Stimulated activated CD8-positive, alpha-beta memory T cell treated with anti-CD3 and anti-CD28 coated beads, Interleukin-7, amount 100 ng/mL, for 48 hours (primary cell): ENCODE results near the gene MAGEC3.
"Not testable (repeated sequence)": the region's sequence is repeated elsewhere in the genome, so short reads cannot be mapped to it uniquely, and the experiment has no call there.

Source experiments
- DNase-seq, 2 donors: peaks; one replicate each; pipeline ENCODE4 v3.0.0-alpha.2; 2020; ENCODE audit warnings: low read depth in 1 of 2; ENCODE audit errors: extremely low read depth in 1 of 2

MAGEC3 gene, protein sequence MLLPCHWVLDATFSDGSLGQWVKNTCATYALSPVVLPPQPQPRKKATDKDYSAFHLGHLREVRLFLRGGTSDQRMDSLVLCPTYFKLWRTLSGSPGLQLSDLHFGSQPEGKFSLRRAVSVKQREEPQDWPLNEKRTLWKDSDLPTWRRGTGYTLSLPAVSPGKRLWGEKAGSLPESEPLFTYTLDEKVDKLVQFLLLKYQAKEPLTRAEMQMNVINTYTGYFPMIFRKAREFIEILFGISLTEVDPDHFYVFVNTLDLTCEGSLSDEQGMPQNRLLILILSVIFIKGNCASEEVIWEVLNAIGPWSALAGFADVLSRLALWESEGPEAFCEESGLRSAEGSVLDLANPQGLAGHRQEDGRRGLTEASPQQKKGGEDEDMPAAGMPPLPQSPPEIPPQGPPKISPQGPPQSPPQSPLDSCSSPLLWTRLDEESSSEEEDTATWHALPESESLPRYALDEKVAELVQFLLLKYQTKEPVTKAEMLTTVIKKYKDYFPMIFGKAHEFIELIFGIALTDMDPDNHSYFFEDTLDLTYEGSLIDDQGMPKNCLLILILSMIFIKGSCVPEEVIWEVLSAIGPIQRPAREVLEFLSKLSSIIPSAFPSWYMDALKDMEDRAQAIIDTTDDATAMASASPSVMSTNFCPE

GRCh38 chrX:141838016-141838415, at the start of gene MAGEC3:
MAGEC3 (plus strand) TSS chrX:141838316; CDS start chrX:141838316, 0 bp downstream.
- DNase-seq = no peak

GRCh38 chrX:141791856-141792255, 46.3 kb upstream of the MAGEC3 start:
- no peak for DNase-seq

GRCh38 chrX:141811438-141811837, 26.7 kb upstream of the MAGEC3 start:
- DNase-seq = no peak

GRCh38 chrX:141814213-141814857, 23.8 kb upstream of the MAGEC3 start:
- no peak for DNase-seq

DNA sequence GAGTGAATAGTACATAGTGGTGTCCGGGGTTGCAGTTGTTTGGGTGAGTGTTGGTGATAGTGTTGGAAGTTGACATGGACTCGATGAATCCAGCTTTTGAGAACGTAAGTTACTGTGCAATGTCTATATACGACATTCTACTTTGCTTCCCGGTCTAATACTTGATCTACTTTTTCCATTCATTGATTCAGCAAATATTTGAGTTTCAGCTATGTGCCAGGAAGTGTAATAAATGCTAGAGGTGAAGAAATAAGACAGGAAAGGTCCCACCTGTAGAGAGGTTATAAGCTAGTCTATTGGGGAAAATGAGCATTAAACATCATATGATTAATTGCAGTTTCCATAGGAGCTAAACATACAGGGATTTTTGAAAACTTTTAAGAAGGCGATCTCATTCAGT, 22.2 kb upstream of the MAGEC3 start:
- no peak for DNase-seq

DNA sequence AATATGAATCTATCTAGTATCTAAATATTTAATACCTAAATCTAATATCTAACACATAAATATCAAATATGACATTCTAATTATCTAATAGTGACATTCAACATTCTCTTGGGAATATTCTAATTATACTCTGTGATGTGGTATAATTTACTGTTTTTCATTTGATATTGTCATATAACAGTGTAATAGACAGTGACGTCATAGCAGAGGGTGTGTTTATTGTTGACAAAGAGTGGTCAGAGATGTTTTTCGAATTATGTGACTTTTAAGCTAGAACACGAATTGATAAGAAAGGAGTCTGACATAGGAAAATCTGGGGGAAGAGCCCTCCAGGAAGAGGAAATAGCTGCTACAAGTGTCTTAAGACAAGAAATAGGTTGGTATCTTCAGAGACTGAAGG, 5.9 kb upstream of the MAGEC3 start:
- no peak for DNase-seq

- DNase-seq = no peak
Measured at GRCh38 chrX:141839856-141840255, 1.7 kb downstream of the MAGEC3 start.

GRCh38 chrX:141857479-141857878, 19.4 kb downstream of the MAGEC3 start:
- DNase-seq = no peak

- no peak for DNase-seq
Measured at GRCh38 chrX:141879616-141880015, 41.5 kb downstream of the MAGEC3 start.

DNA sequence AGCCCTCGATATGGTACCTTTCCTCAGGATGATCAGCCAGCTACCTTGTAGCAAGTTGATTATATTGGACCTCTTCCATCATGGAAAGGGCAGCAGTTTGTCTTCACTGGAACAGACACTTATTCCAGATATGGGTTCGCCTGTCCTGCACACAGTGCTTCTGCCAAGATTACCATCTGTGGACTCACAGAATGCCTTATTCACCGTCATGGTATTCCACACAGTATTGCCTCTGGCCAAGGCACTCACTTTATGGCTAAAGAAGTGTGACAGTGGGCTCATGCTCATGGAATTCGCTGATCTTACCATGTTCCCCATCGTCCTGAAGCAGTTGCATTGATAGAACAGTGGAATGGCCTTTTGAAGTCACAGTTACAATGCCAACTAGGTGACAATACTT, 50.7 kb downstream of the MAGEC3 start:
- DNase-seq = not testable (repeated sequence)

- DNase-seq = no peak
Measured at GRCh38 chrX:141894733-141895132, 56.6 kb downstream of the MAGEC3 start.

DNA sequence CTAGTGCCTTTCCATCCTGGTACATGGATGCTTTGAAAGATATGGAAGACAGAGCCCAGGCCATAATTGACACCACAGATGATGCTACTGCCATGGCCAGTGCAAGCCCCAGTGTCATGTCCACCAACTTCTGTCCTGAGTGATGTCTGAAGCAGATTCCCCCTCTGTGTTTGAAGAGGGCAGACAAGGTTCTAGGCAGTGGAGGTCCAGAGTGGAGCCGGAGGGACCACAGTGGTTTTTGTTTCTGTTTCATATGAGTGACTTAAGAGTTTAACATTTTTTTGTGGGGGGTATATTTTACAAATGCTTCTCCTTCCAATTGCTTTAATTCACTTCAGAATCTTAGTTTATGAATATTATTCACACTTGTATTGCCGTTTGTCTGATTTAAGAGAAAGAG, 59.6 kb downstream of the MAGEC3 start:
- no peak for DNase-seq

GRCh38 chrX:141902366-141902765, 64.2 kb downstream of the MAGEC3 start:
- no peak for DNase-seq

DNA sequence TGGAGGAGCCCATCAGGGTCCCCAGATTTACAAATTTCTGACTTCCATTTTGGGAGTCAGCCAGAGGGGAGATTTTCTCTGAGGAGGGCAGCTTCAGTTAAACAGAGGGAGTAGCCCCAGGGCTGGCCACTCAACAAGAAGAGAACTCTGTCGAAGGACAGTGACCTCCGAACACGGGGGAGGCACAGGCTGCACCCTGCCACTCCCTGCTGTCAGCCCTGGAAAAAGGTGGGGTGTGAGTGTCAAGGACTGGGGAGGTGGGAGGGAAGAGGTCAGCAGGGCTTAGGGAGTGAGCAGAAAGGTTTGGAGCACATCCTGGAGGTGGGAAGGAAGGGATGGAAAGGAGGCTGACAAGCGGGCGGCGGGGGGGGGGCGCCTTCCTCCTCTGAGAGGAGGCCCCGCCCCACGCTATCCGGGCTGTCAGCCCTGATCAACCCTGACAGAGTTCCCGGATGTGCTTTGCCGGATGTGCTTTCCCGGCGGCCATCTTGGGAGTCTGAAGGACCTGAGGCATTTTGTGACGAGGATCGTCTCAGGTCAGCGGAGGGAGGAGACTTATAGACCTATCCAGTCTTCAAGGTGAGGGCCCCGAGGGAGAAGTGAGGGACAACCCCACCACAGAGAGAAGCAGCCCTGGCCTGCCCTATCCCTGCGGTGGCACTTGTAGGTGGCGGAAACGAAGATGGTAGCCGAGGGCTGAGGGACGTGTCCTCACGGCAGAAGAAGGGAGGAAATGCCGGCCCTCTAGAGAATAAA, 65.5 kb downstream of the MAGEC3 start, which contains the start of gene MAGEC1:
Gene MAGEC1, plus strand, starts transcription at position 495 of the 756 bp plus-strand sequence. CDS start 1,179 bp downstream, outside the sequence.
- no peak for DNase-seq

DNA sequence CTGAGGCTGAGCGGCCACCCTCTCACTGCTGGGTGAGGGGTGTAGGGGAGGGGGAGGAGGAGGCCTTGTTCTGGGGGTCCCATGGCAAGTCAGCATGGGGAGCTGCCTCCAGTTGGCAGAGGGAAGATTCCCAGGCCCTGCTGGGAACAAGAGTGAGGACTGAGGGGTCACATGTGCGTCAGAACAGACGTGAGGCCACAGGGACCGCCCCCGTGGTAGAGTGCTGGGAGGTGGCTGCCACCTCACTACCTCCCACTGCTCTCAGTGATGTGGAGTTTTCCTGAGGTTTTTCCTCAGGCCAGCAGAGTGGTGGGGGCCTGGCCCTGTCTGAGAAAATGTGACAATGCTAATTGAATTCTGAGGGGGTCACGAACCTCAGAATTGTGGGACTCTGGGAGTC, 66.1 kb downstream of the MAGEC3 start:
- DNase-seq = no peak

DNA sequence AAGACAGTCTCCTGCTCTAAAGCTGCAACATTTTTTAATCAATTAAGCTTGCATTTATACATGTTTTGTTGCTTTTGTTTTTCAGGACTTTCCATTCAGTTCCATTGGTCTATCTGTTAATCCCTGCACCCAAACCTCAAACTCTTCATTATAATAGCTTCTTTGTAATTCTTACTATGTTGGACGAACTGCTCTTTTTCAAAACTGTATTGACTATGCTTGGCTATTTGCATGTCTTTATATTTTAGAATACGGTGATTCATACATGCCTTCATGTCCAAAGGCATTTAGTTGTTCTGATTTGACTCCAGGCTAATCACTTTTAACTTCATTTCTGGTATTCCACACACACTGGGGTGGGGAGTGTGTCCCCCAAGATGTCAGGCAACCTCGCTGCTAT, 79.7 kb downstream of the MAGEC3 start:
- DNase-seq = no peak

- no peak for DNase-seq
Measured at GRCh38 chrX:141924293-141924692, 86.2 kb downstream of the MAGEC3 start.

- DNase-seq = no peak
Measured at GRCh38 chrX:141928432-141928831, 90.3 kb downstream of the MAGEC3 start.

DNA sequence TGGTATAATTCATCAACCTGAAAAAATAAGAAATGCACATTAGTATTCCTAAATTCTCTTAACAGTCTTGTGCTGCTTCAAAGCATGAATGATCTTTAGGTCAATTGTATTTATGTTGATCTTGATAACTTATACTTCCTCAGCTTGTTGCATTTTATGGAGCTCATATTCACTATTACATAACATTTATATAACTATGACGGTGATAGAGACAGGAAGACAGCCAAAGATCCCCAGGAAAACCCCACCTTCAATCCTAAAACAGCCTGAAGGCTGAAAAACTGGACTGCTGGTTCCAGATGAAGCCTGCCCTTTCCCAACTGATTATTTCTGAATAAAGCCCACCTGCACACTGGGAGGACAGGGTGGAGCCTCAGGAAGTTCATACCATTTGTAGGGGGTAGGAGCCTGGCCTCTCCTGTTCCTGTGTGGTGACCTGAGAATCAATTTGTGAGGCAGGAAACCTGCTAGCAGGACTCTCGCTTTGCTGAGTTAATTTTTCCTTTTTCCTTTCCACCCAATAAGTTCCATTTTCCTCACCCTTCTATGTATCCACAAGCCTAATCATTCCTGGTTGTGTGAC, 96.0 kb downstream of the MAGEC3 start:
- DNase-seq = no peak

DNA sequence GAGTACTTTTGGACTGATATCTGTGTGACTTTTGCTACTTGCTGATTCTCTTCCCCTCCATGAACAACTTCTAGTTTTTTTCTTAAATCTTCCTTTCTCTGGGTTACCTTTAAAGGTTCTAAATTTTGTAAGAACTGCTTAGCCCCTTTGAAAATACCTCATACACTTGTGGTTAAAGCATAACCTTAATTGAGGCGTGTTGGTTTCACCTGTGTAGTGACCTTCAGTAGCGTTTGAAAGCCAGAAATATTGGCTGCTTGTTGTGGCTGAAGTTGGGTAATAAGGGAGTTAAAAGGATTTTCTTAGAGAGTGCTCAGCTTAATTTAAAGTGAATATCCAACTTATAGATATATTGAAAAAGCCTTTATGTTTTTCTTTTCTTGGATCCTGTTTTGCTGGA, 97.5 kb downstream of the MAGEC3 start:
- no peak for DNase-seq

- no peak for DNase-seq
Measured at GRCh38 chrX:141936080-141936479, 98.0 kb downstream of the MAGEC3 start.
